ENCODE data around the gene TMPRSS9.
"Not testable (repeated sequence)": the region's sequence is repeated elsewhere in the genome, so short reads cannot be mapped to it uniquely, and the experiment has no call there.

- not testable (repeated sequence) for TF ChIP-seq POLR2A (IDR thresholded peaks at IDR 0.05; ENCODE audit: low read length); GATA1 (IDR thresholded peaks at IDR 0.05; ENCODE audit: low read depth, low read length)
Measured at GRCh38 chr19:2392899-2393298, 32.8 kb downstream of the TMPRSS9 start.

Data from erythroblast (primary cell).